Cardiac fibroblast (primary cell): Measurements from ENCODE around the gene ZNF664.

ENCODE experiments used
- DNase-seq, 2 donors: peaks; one replicate each; pipeline versions ENCODE4 v3.0.0 to v3.0.0-alpha.2; 2010; ENCODE audit warnings: low read depth in 2 of 2
- H3K4me3 ChIP-seq, 2 donors: replicated peaks in 1 of 2; 1 replicate in 1 of 2; 2 replicates in 1 of 2; pipeline ENCODE4 v1.5.1; 2011; ENCODE audit warnings: low read depth in 2 of 2, low read length in 2 of 2, mild to moderate bottlenecking in 2 of 2, moderate library complexity in 1 of 2
- CTCF ChIP-seq: IDR thresholded peaks from one replicate; pipeline ENCODE4 v1.5.1; 2011; ENCODE audit warnings: low read depth, mild to moderate bottlenecking, low read length, inconsistent platforms

The ZNF664 gene

GRCh38 chr12:123979566-123979965, 6.6 kb downstream of the ZNF664 start:
- H3K4me3 ChIP-seq, result no peak overlapping the region
- no peak for TF ChIP-seq CTCF
- no peak for DNase-seq

- TF ChIP-seq CTCF, result no peak
These were observed 9.3 kb downstream of the ZNF664 start for GRCh38 chr12:123982269-123982668.

DNA sequence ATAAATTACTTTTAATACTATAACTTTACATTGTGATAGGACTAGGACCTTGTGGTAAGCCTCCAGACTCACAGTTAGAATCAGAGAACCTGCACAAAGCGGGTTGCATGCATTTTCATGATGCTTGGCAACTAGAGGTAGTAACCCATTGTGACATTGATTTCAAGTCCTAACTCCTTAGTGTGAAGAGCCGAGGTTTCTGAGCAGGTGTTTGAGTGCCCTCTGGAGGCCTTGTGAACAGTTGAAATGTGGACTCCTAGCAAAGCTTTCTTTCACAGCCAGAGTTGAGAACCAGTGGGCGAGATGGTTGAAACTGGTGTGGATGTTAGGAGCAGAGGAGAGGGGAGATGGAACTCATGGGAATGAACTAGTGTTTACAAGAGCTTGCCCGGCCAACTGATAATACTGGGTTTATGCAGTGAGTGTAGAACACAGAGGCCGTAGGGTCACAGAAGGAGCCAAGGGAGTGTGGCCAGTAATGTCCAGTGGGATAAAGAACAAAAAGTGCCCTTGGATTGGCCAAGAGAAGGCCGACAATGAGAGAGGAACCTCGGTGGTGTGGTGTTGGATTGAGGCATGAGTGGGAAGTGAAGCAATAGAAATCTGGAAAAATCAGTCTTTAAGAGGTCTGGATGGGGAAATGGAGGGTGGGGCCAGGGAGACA, 10.9 kb downstream of the ZNF664 start:
- DNase-seq, result peak; percentile 85 to 86
- H3K4me3 ChIP-seq, result no peak overlapping the region
- TF ChIP-seq CTCF, result peak; percentile 72

More at GRCh38 chr12:123982269-123982668, 9.3 kb downstream of the ZNF664 start:
- H3K4me3 ChIP-seq, result no peak overlapping the region
- no peak for DNase-seq

DNA sequence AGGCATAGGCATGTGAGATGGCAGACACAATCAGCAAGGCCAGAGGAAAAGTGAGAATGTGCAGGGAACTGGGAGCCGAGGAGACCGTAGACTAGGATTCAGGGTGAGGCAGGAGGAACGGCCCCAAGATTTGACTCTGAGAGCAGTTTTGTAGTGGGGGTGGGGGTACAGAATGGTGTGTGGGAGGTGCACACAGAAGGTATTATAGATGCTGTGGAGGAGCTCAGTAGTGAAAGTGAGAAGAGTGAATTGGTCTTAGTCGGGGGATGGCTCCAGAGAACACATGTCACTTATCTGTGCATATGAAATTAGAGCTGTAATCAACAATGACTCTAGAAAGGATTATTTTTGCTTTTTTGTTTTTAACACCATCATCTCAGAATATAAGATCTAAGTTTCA, 11.9 kb downstream of the ZNF664 start:
- no peak overlapping the region for H3K4me3 ChIP-seq
- no peak for TF ChIP-seq CTCF
- no peak for DNase-seq

DNA sequence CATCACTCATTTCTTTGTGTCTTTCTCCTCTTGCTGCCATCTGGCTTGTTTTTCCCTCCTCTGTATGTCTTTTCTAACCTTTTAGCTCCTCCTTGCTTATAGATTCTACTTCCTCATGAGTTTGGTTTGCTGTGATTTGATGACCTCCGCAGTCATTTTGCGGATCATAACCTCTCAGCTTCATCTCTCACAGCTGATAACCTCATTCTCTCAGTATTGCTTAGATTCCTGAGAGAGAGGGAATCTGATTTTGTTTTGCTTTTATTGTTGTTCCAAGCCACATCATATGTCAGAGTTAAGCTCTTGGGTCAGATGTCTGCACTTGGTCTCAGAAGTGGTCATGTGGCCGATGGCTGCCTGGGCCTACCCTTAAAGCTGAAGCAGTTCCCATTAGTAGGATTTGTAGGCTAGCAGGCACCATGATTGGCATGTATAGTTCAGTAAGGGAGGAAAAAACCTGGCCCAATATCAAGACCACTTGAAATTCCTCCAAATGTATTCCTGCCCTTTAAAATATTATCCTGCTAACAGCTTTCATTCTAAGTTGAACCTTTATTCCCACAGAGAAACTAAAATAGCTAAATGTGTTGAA, 13.5 kb downstream of the ZNF664 start:
- TF ChIP-seq CTCF, result no peak
- H3K4me3 ChIP-seq, result no peak overlapping the region

DNA sequence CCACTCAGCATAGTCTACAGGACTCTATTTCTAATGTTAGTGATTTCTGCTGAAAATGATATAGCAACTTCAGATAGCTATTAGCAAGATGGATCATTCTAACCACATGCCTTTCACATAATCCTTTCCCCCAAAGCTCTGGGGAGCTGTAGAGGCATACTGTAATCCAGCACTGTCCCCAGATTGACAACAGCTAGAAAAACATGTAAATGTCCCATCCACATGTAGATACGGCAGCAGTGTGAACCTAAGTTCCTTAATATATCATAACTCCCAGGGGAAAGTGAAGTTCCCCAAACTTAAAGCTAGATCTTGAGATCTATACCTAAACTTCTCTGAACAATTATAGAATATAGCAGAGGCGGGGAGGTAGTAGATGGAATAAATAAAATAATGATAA, 14.0 kb downstream of the ZNF664 start:
- no peak for DNase-seq
- H3K4me3 ChIP-seq, result no peak overlapping the region
- no peak for TF ChIP-seq CTCF

More for the DNA sequence above, 13.5 kb downstream of the ZNF664 start:
- peak in 1 of 2 donors; percentile 33 for DNase-seq

GRCh38 chr12:123989168-123989567, 16.2 kb downstream of the ZNF664 start:
- no peak for TF ChIP-seq CTCF
- H3K4me3 ChIP-seq, result no peak overlapping the region
- no peak for DNase-seq
